HG03521 (cell line): ENCODE measurements around the gene ZNF732.
A peak's percentile ranks its signal among the peaks of the same experiment; 100 is the strongest.
"Not testable (repeated sequence)": the region's sequence is repeated elsewhere in the genome, so short reads cannot be mapped to it uniquely, and the experiment has no call there.

Experiments
- ATAC-seq: cut with Tn5 transposase; IDR thresholded peaks from one replicate; pipeline ENCODE4 v1.9.1; 2021; ENCODE audit warnings: mild to moderate bottlenecking, moderate library complexity; ENCODE audit not compliant: unreplicated experiment

The ZNF732 gene

GRCh38 chr4:304969-305680, at the start of gene ZNF732:
Gene ZNF732 (minus strand): TSS chr4:305474. CDS start chr4:305310, 164 bp downstream.
- ATAC-seq, result no peak

- no peak for ATAC-seq
Measured at GRCh38 chr4:340011-340410, 34.7 kb upstream of the ZNF732 start.

GRCh38 chr4:338759-339097, 33.5 kb upstream of the ZNF732 start:
- no peak for ATAC-seq

GRCh38 chr4:337932-338758, 32.9 kb upstream of the ZNF732 start:
- ATAC-seq, result peak; percentile 28

GRCh38 chr4:337143-337931, 32.1 kb upstream of the ZNF732 start, which contains the start of gene ZNF141:
Gene ZNF141 (plus strand): TSS chr4:337814. CDS start chr4:337984, 170 bp downstream.
- ATAC-seq, result peak; percentile 94

- ATAC-seq, result no peak
Measured at GRCh38 chr4:336893-337142, 31.5 kb upstream of the ZNF732 start.

GRCh38 chr4:336099-336892, 31.0 kb upstream of the ZNF732 start:
- no peak for ATAC-seq

GRCh38 chr4:335515-335914, 30.2 kb upstream of the ZNF732 start:
- no peak for ATAC-seq

- no peak for ATAC-seq
Measured at GRCh38 chr4:328729-329128, 23.5 kb upstream of the ZNF732 start.

- ATAC-seq, result no peak
Measured at GRCh38 chr4:314296-314903, 9.1 kb upstream of the ZNF732 start.

- ATAC-seq, result no peak
Measured at GRCh38 chr4:309807-310206, 4.5 kb upstream of the ZNF732 start.

GRCh38 chr4:306551-306961, 1.3 kb upstream of the ZNF732 start:
- ATAC-seq, result no peak

GRCh38 chr4:304516-304915, 758 bp downstream of the ZNF732 start:
- not testable (repeated sequence) for ATAC-seq

GRCh38 chr4:302381-302780, 2.9 kb downstream of the ZNF732 start:
- ATAC-seq, result no peak

- no peak for ATAC-seq
Measured at GRCh38 chr4:294732-295131, 10.5 kb downstream of the ZNF732 start.

- ATAC-seq, result no peak
Measured at GRCh38 chr4:288891-289290, 16.4 kb downstream of the ZNF732 start.

GRCh38 chr4:273309-274017, 31.8 kb downstream of the ZNF732 start:
- no peak for ATAC-seq

GRCh38 chr4:271492-272103, 33.7 kb downstream of the ZNF732 start:
- ATAC-seq, result no peak

GRCh38 chr4:259240-259639, 46.0 kb downstream of the ZNF732 start:
- not testable (repeated sequence) for ATAC-seq
